GM21526 (cell line): ENCODE measurements around the gene FRYL.
A peak's percentile ranks its signal among the peaks of the same experiment; 100 is the strongest.
"Not testable (repeated sequence)": the region's sequence is repeated elsewhere in the genome, so short reads cannot be mapped to it uniquely, and the experiment has no call there.

Source experiments
- ATAC-seq: cut with Tn5 transposase; IDR thresholded peaks from one replicate; pipeline ENCODE4 v1.9.1; 2021; ENCODE audit warnings: moderate library complexity; ENCODE audit not compliant: unreplicated experiment, low FRiP score

The FRYL gene

DNA sequence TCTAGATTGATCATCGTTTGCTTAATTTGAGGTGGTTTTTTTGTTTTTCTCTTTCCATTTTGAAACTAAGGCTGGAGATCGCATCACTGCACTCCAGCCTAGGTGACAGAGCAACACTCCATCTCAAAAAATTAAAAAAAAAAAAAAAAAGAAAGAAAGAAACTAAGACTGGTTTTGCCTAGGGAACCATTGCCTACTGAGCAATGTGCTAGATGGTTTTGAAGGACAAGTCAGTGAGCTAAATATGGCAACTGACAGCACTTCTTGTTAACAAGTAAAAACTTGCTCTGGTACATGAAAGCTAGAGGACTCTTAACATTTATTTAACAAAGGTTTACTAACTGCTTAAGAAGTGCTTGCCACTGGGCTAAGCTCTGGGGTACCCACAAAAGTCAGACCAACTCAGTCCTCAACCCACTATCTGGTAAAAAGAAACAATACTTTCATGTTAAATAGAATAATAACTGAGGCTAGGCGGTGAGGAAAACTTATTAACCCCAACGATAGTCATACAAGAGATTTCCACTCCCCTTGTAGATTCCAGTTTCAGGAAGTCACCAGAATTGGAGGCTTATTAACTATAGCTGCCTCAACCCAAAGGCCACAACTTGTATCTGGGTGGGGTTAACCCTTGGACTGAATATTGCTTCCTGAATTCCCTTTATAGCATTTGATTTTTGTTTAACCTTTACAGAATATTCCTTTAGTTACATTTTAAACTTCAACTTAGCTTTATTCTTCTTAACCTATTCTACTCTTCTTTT, 111.6 kb downstream of the FRYL start:
- peak; percentile 48 for ATAC-seq

GRCh38 chr4:48667148-48667547, 112.9 kb downstream of the FRYL start:
- ATAC-seq, result no peak

DNA sequence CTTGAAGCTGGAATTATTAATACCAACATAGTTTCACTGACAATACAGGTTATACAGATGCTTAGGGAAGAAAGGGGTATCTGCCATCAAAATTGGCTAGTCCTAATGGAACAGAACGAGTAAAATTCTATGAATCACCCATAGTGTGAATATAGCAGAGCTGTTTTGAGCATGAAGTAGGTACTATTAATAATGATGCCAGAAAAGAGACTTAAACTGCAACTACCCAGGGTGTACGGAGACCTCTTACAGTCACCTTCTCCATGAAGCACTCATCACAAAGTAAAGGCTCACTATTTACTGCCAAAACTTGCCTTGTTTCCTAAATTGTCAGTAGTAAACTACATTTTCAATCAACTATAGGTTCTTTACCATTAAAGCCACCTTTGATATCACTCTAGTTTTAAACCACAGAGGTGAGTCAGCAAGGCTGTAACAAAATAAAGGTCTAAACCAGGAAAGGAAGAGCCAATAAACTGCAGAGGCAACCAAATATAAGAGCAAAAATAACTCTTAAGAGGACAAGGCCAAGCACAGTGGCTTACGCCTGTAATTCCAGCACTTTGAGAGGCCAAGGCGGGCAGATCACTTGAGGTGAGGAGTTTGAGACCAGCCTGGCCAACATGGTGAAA, 114.4 kb downstream of the FRYL start:
- ATAC-seq, result no peak

DNA sequence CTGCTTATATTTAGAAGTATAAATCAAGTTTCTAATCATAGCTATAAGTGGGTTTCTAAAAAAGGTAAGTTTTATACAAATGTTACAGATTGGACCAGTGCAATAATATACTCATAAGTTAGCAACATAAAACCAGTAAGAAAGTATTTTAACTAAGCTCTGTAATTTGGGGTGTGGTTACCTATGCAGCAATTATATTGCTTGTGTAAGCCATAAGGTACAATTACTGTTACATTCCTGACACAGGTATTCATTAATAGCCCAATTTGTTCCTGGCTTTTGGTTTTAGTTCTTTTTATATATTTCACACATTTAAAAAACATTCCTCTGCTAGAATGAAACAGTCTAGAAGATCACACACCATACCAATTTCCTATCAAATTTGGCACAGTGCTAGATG, 115.1 kb downstream of the FRYL start:
- no peak for ATAC-seq

DNA sequence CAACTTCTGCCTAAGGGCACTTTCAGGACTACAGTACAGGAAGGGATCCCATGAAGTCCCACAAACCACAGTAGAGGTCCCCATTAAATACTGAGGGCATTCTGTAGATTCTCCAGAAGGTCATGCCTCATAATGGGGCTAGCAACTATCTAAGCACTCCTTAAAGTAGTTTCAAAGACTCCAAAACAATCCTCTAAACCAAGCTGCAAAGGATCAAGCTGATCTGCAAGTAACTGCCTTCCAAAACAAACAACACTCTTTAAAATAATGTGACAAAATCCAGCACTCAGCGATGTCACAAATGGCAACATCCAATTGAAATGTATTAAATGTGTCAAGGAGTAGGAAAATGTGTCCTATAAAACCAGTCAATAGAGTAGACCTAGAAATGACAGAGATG, 118.7 kb downstream of the FRYL start:
- no peak for ATAC-seq

- no peak for ATAC-seq
These were observed 119.7 kb downstream of the FRYL start for GRCh38 chr4:48660347-48660746.

GRCh38 chr4:48654015-48654664, 125.9 kb downstream of the FRYL start:
- no peak for ATAC-seq

- ATAC-seq, result no peak
These were observed 126.7 kb downstream of the FRYL start for GRCh38 chr4:48653217-48654014.

GRCh38 chr4:48651914-48652313, 128.2 kb downstream of the FRYL start:
- no peak for ATAC-seq

DNA sequence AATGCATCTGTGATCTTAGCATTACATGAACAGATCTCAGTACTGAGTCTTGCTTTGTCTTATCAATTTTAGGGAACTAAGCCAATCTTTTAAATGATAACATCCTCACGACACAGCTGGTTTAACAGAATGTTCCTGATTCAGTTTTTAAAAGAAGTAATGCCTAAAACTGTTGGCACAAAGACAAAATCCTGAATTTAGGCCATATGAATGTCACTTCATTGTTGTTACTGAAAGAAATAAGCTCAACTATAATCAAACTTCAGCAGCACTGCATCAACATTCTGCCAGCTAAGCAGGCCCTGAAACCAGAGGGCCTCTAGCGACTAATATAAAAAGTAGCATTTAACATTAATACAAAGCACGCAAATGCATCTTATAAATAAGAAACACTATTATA, 130.6 kb downstream of the FRYL start:
- ATAC-seq, result no peak

DNA sequence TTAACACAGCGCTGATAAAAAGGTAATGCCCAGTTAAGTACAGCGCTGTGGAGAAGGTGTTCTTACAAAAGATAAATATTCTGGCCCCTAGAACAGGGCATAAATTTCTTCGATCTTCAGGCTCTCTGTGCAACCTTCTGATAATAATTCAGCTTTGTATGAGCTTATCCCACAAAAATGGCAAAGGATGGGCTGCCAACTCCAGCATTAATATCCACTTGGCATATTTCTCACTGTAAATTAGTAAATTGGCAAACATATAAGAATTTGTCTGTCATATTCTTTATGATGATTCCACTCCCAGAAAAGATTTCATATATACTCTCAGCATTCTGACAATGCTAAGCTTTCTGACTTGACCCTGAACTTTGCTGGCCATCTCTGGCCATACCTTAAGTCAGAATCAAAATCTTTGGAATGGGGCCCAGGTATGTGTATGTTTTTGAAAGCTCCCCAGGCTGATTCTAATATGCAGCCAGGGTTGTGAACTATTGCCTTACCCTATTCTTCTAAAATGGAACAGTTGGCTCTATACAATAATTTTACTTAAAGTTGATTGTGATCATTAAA, 134.8 kb downstream of the FRYL start:
- no peak for ATAC-seq

DNA sequence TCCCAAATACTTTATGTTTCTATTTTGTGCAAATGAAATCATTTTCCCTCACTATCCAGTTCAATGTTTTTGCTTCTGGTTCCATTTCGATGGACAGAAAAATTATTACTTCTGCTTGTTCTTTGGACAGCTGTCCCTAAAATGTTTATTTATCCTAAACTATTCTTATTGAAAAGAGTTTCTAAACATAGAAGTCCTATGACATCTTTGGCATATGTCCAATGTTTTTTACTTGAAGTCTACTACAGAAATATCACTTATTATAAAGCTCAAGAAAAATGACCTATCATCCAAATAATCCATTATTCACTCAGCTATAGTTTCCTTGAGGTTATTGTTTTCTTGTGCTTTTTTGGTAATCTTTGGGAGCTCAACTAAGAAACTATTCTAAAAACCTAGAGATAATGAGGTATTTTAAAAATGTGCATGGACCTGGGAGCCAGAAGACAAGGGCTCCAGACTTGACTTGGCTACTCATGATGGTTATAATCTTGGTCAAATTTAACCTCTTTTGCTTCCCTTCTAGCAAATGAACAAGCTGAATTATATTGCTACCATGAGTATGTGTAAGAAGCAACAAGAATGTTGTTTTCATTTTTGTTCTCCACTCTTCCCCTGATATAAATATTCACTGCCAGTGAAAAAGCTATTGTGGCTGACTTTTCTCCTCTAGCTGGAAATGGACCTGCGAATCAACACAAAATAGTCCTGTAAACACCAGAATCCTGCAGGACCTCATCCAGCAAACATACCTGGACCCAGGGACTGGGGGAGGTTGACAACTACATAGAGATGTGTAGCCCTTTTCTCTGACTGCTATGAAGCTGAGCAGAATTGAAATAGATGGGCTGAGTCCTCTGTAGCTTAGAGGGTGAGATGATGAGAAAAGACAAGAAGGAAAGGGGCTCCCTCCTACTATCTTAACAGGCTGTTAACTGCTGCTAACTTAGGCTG, 137.4 kb downstream of the FRYL start:
- no peak for ATAC-seq

GRCh38 chr4:48641401-48641800, 138.7 kb downstream of the FRYL start:
- ATAC-seq, result no peak

GRCh38 chr4:48640699-48641098, 139.4 kb downstream of the FRYL start:
- no peak for ATAC-seq

GRCh38 chr4:48640225-48640624, 139.9 kb downstream of the FRYL start:
- ATAC-seq, result no peak

DNA sequence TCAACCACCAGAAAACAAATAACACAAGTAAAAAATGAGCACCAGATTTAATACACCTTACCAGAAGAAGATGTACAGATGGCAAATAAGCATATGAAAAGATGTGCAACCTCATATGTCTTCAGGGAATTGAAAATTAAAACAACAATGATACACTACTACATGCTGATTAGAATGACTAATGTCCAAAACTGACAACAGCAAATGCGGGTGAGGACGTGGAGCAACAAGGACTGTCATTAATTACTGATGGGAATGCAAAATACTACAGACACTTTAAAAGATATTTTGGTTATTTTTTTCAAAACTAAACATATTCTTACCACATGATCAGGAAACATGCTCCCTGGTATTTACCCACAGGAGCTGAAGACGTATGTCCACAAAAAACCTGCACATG, 140.3 kb downstream of the FRYL start:
- ATAC-seq, result no peak

DNA sequence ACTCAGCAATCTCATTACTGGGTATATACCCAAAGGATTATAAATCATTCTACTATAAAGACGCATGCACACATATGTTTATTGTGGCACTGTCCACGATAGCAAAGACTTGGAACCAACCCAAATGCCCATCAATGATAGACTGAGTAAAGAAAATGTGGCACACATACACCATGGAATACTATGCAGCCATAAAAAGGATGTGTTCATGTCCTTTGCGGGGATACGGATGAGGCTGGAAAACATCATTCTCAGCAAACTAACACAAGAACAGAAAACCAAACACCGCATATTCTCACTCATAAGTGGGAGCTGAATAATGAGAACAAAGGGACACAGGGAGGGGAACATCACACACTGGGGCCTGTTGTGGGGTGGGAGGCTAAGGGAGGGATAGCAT, 141.5 kb downstream of the FRYL start:
- not testable (repeated sequence) for ATAC-seq

GRCh38 chr4:48636911-48637310, 143.2 kb downstream of the FRYL start:
- ATAC-seq, result no peak

DNA sequence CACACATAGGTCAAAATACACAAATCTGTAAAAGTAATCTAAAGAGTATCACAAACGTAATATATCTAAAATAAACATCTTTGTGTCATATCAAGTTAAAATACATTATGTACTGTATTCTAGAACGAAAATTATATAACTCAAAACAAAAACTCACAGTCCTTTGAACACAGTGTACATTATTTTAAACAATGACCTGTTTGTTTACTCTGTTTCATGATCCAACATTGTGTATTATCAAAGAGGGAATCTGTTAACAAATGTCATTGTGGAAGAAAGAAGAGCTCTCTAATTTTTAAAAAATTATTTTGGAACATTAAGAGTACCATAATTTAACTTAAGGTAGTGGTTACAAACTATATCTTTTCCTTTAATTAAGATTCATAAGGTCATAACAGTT, 144.1 kb downstream of the FRYL start:
- ATAC-seq, result no peak

- no peak for ATAC-seq
These were observed 144.8 kb downstream of the FRYL start for GRCh38 chr4:48635310-48635709.
